ENCODE measurements around the gene BCAP31.
"Not testable (repeated sequence)": the region's sequence is repeated elsewhere in the genome, so short reads cannot be mapped to it uniquely, and the experiment has no call there.

Gene BCAP31

GRCh38 chrX:153763298-153763932 is 39.2 kb upstream of the BCAP31 start:
- no peak for DNase-seq (ENCODE audit: low read depth in 2 of 2)

GRCh38 chrX:153762626-153763173 is 38.5 kb upstream of the BCAP31 start:
- DNase-seq (ENCODE audit: low read depth in 2 of 2): no peak

GRCh38 chrX:153761863-153762262 is 37.7 kb upstream of the BCAP31 start:
- DNase-seq (ENCODE audit: low read depth in 2 of 2): no peak

- no peak for DNase-seq (ENCODE audit: low read depth in 2 of 2)
Observed at GRCh38 chrX:153755136-153755535, 30.9 kb upstream of the BCAP31 start.

- DNase-seq (ENCODE audit: low read depth in 2 of 2): no peak
Observed at GRCh38 chrX:153750127-153750774, 26.1 kb upstream of the BCAP31 start.

GRCh38 chrX:153749017-153749416 is 24.8 kb upstream of the BCAP31 start:
- DNase-seq (ENCODE audit: low read depth in 2 of 2): not testable (repeated sequence)

GRCh38 chrX:153746991-153747390 is 22.8 kb upstream of the BCAP31 start:
- DNase-seq (ENCODE audit: low read depth in 2 of 2): not testable (repeated sequence)

- no peak for DNase-seq (ENCODE audit: low read depth in 2 of 2)
Observed at GRCh38 chrX:153746359-153746758, 22.2 kb upstream of the BCAP31 start.

GRCh38 chrX:153745067-153745433 is 20.9 kb upstream of the BCAP31 start:
- not testable (repeated sequence) for DNase-seq (ENCODE audit: low read depth in 2 of 2)

- no peak for DNase-seq (ENCODE audit: low read depth in 2 of 2)
Observed at GRCh38 chrX:153744210-153745066, 20.3 kb upstream of the BCAP31 start.

- not testable (repeated sequence) for DNase-seq (ENCODE audit: low read depth in 2 of 2)
Observed at GRCh38 chrX:153743468-153744209, 19.5 kb upstream of the BCAP31 start.

- DNase-seq (ENCODE audit: low read depth in 2 of 2): not testable (repeated sequence)
Observed at GRCh38 chrX:153742796-153743467, 18.7 kb upstream of the BCAP31 start.

- DNase-seq (ENCODE audit: low read depth in 2 of 2): not testable (repeated sequence)
Observed at GRCh38 chrX:153742111-153742510, 17.9 kb upstream of the BCAP31 start.

- DNase-seq (ENCODE audit: low read depth in 2 of 2): no peak
Observed at GRCh38 chrX:153741446-153741845, 17.3 kb upstream of the BCAP31 start.

GRCh38 chrX:153740631-153741222 is 16.5 kb upstream of the BCAP31 start:
- DNase-seq (ENCODE audit: low read depth in 2 of 2): no peak

GRCh38 chrX:153739754-153740486 is 15.7 kb upstream of the BCAP31 start:
- no peak for DNase-seq (ENCODE audit: low read depth in 2 of 2)

GRCh38 chrX:153738056-153738605 is 13.9 kb upstream of the BCAP31 start:
- DNase-seq (ENCODE audit: low read depth in 2 of 2): no peak

- no peak for DNase-seq (ENCODE audit: low read depth in 2 of 2)
Observed at GRCh38 chrX:153736871-153737441, 12.8 kb upstream of the BCAP31 start.

- DNase-seq (ENCODE audit: low read depth in 2 of 2): no peak
Observed at GRCh38 chrX:153736071-153736820, 12.1 kb upstream of the BCAP31 start.
